GM12892 (cell line): ENCODE data around the gene USF1.
"Not testable (repeated sequence)": the region's sequence is repeated elsewhere in the genome, so short reads cannot be mapped to it uniquely, and the experiment has no call there.

Experiments
- POLR2A ChIP-seq: IDR thresholded peaks from 2 replicates; pipeline ENCODE4 v1.6.1; 2011; ENCODE audit warnings: low read depth, low read length, control low read depth
- POLR2AphosphoS5 ChIP-seq: IDR thresholded peaks from 2 replicates; pipeline ENCODE4 v1.6.1; 2011; ENCODE audit warnings: low read depth, low read length, control low read depth

GRCh38 chr1:161022432-161022831, 23.3 kb downstream of the USF1 start:
- TF ChIP-seq POLR2AphosphoS5, POLR2A: not testable (repeated sequence)
